NCI-H1417 (cell line): ENCODE results near the gene EEF1A2.
A peak's percentile ranks its signal among the peaks of the same experiment; 100 is the strongest.

Experiments used
- DNase-seq, 3 experiments: peaks; one replicate each; lab custom pipeline; 2025; lab: John Stamatoyannopoulos, UW

Gene EEF1A2

DNA sequence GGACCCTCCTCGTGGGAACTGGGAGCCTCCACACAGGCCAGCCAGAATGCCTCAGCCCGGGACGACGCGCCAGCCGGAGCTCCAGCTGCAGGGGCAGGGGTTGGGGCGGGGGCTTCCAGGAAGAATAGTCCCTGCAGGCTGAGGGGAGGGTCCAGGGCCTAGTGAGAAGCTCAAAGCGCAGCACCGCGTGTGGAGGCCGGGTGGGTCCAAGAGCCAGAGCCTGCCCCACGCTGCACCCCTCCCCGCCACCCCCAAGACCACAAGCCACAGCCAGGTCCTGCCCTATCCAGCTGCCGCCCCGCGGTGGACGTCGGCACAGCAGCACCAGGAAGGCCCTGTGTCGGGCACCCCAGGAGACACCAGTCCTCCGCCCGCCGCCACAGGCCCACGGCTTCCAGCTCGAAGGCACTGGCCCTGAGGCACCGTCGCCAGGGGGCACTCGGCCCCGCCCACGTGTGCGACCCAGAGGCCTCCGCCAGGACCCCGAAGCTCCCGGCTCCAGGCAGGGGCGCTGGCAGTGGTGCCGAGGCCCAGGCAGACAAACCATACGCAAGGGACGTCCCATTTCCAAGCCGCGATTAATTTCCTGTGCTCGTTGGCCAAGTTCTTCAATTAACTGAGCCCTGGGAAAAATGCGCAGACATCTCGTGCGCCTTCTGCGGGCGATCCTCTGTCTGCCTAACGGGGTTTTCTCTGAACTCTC is 45.9 kb downstream of the EEF1A2 start:
- DNase-seq, result peak in 1 of 3 experiments; percentile 11

DNA sequence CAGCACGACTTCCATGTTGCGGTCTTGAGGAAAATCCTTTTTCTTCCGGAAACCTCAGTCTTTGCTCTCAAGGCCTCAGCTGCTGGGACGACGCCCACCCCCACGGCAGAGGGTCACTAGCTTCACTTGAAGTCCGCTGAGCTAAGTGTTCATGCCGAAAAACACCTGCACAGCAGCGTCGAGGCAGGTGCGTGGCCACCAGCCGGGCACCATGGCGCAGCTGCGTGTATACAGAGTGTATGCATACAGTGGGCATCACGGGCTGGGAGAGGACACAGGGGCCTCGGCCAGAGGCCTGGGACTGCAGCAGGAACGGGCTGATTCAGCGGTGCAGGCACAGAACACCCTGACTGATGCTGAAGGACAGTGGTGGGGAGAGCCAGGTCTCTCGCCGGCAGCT is 46.5 kb downstream of the EEF1A2 start:
- DNase-seq, result peak in 2 of 3 experiments; percentile 33 to 46

DNA sequence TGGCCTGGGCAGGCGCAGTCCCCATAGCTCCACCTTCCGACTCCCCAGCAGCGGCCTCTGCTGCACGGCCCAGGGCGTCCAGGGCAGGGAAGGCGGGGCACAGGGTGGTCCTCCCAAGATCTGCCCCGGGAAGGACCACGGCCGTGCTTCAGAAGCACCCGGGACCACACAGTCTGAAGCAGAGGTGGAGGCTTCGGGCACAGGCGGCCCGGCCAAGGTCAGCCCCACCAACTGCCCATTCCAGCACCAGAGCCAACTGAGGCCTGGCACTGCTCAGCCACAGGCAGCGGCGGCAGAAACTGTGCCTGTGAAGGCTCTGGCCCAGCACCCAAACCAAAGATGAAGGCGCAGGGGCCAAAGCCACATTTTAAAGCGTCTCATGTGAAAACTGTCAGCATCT is 47.1 kb downstream of the EEF1A2 start:
- DNase-seq, result no peak

DNA sequence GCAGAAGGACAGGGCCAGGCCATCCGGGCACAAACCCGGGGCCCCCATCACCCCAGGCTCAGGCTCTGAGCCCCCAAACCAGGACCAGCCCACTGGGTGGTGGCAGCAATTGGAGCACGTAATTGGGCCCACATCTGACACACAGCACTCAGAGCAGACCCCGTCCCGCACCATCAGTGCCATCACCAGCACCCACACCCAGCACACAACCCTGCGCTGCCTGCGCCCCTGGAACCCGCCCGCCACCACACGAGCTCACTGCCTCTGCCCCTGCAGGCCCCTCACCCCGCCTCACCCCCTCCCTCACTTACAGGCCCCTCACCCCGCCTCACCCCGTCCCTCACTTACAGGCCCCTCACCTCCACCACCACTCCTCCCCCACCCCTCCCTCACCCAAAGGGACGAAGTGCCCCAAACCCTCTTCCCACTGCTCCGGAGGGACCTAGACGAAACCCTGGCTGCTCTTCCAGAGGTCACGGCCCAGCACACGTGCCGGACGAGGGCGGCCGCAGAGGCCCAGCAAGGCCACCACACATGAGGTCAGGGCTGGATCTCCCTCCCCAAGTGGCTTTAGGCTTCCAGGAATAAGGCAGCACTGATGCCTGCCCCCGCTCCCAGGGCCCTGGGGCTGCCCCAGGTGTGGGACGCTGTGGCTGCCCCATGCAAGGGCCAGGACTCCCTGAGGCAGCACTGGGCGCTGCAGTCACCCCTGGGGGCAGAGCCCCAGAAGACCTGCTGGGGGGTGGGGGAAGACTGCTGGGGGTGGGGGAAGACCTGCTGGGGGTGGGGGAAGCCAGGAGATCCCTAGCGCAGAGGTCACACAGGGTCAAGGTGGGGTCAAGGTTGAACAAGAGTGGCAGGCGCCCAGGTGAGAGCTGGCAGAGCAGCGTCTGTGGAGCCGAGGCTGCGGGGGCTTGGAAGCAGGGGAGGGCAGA is 48.8 kb downstream of the EEF1A2 start:
- no peak for DNase-seq

DNA sequence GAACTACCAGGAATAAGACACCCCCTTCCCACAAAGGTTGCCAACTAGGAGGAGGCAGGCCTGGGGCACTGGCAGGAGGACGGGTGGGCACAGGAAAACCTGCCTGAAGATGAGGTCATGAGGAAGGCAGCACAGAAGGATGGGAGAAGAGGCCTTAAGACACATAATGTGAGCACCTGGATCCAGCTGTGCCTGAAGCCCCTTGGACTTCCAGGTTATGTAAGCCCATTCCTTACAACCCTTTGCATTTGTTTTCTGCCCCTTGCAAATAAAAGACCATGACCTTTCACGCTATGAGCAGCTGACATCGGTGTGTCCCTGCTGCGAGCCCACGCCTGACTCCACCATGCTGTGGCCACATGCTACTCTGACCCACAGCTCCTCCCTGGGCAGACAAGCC is 49.9 kb downstream of the EEF1A2 start:
- DNase-seq, result no peak

DNA sequence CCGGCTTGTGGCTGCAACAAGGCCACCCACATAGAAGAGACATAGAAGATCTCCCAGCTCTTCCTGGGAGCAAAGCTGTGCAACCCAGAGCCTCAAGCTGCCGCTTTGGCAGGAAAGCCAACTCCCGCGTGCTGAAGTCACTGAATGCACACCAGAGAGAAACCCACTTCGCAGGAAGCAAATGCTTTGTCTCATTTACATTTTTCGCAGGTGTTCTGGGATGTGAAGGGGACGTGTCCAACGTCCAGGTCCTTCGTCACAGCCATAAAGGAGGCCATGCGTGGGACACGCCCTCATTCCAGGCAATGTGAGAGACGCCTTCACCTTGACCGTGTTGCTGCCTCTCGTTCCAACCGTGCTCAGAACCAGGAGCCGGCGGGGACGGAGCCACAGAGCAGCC is 50.9 kb downstream of the EEF1A2 start:
- DNase-seq, result peak in 1 of 3 experiments; percentile 19

DNA sequence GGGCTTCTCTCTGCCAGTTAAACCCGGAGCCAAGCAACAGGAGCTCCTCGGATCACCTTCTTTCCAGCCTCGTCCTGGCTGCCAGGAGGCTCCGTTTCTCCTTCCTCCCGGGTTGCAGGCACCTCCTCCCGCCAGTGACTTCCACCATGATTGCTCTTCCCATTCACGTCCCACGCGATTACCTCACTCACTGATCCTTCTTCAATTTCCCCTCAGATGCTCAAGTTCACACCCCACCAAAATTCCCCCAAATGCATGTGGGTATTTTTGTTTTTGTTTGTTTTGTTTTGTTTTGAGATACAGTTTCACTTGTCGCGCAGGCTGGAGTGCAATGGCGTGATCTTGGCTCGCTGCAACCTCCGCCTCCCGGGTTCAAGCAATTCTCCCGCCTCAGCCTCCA is 51.6 kb downstream of the EEF1A2 start:
- DNase-seq, result no peak

DNA sequence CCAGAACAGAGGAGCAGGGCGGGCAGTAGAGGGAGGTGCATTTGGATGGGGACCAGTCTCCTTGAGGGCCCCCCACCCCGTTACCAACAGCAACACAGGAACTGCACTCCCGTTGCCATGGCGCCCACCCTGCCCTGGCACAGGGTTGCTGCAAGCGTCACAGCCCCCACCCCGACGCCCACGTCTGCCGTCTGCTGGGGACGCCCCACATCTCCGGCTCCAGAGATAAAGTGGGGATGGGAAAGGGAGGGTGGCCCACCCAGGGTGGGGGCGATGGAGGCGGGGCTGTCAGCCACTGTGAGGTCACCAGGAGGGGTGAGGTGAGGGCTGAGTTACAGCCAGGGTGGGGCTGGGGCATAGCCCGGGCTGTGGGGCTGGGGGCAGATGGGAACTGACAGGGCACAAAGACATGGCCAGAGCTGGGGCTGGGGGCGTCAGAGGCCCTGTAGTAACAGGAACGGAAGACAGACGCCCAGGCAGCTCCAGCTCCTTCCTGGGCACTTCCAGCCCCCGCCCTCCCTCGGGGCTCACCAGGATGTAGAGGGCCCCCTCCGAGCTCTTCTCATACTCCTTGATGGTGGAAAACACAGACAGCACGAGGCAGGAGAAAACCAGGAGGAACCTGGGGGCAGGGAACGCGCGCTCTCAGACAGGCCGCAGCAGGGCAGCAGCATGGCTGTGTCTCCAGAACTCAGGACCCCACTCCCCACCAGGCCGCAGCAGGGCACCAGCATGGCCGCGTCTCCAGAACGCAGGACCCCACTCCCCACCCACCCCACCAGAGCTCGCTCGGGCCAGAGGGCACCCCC is 52.5 kb downstream of the EEF1A2 start:
- DNase-seq, result peak in 1 of 3 experiments; percentile 62

DNA sequence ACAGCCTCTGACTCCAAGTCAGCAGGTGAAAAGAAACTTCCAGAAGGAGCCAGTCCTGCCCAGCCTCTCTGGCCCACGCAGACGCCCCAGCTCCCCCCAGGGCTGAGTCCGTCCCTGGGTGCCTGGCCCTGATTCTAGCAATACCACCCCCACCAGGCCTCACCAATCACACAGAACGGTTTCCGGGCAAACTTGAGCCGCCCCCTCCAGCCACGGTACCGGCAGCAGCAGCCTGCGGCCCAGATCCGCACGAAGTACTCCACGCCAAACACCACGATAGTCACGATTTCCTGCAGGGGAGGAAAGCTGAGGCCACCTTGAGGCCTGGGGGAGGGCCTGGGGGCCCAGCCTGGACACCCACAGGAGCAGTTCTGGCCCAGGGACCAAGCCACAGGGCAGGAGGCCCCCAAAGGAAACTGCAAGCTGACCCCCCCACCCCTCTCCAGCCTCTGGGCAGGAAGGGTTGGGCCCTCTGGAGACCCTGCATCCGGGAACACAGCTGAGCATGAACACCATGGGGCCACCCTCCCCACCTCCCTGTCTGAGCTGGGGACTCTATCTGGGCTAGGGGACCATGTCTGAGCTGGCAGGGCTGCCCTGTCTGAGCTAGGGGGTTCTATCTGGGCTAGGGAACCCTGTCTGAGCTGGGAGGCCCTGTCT is 53.7 kb downstream of the EEF1A2 start:
- no peak for DNase-seq

DNA sequence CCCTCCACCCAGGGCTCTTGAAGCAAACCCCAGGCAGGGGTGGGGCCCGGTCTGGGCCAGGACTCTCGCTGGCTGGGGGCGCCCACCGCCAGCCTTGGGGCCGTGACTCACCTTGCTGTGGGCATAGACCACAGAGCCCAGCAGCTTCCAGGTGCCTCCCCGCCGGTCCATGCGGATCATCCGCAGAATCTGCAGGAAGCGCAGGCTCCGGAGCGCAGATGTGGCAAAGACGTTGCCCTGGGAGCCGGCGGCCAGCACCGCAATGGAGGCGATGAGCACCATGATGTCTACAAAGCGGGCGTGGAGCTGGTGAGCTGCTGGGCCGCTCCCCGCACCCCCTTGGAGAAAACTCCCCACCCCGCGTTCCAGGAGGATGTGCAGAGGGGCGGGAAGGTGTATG is 54.3 kb downstream of the EEF1A2 start:
- DNase-seq, result no peak

DNA sequence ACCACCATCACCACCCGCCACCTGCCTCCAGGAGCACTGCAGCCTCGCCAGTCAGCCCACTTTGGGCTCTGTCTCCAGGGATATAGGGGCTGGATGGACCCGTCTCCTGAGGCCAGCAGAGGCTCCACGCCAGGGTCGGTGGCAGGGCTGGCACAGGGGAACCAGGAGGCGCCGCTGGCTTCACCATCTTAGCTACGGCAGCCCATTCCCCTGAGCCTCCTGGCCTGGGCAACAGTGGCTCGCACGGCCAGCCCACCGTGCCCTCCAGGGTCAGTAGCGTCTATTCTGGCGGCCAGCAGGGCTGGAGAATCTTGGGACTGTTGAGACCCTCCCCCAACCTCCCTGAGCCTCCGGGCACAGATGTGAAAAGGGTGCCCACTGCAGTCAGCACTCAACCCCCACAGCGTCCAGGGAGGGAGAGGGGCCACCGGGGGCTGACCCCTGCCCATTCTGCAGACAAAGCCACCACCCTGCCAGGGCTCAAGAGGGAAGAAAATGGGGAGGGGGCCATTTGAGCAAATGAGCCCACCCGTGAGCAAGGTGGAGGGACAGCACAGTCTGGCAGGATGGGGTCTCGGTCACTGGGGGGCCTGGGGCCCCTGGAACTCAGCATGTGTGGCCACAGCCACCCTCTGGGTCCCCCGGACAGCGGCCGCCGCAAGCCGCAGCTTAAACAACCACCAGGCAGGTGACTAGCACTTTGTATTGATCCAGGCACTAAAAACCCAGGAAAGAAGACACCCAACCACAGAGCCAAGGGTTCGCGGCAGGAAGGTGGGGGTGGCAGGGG is 55.1 kb downstream of the EEF1A2 start:
- DNase-seq, result no peak

DNA sequence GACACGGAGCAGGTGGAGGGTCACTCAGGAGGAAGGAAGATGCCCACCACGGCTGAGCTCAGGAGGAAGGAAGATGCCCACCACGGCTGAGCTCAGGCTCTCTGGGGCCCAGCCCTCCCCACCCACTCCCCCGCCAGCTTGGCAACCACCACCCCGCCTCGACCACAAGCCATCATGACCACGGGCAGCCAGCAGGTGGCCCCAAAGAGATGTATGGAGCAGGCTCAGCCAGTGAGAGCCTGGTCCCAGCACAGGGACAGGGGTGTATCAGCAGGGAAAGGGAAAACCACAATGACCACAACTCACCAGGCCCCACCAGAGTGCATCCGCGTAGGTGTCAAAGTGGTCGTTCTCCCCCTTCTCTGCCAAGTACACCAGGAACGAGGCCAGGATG is 56.8 kb downstream of the EEF1A2 start:
- peak; percentile 11 to 76 (median 55) for DNase-seq

DNA sequence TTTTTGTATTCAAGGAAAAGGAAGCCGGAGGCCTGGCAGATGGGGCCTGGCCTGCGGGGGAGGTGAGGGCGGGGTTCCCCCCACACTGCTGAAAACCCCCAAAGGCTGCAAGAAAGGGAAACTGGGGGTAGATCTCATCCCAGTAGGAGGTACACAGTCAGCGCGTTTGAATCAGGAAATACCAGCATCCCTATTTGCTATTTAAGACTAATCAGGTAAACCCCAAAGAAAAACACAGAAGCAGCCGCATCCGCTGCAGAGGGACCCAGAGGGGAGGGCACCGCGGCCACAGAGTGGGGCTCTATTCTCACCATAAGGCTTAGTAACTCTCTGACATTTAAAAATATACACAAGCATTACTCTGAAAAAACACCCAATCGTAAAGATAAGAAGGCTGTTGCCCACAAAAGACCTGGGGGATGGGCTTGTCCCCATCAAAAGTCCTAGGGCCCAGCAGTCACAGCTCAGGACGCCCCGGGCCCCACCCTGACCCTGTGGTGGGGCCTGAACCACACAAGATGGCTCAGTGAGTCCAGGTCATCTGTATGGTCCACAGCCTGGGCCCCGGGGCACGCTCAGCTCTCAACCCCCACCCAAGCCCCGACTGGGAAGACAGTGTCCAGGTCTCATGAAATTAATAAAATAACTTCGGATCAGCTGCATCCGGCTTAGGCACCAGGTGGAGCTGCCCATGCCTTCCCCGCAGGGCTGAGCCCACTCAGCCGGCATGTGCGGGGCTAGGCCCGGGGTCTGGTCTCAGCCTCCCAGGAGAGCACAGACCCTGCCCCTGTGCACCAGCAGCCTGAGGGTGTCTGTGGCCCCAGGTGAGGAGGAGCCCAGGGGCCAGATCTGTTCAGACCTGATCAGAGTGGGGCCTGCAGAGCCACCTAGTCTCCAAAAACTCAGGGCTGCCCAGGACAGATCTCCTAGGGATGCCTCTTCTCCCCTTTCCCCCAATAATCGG is 57.5 kb downstream of the EEF1A2 start:
- DNase-seq, result no peak

DNA sequence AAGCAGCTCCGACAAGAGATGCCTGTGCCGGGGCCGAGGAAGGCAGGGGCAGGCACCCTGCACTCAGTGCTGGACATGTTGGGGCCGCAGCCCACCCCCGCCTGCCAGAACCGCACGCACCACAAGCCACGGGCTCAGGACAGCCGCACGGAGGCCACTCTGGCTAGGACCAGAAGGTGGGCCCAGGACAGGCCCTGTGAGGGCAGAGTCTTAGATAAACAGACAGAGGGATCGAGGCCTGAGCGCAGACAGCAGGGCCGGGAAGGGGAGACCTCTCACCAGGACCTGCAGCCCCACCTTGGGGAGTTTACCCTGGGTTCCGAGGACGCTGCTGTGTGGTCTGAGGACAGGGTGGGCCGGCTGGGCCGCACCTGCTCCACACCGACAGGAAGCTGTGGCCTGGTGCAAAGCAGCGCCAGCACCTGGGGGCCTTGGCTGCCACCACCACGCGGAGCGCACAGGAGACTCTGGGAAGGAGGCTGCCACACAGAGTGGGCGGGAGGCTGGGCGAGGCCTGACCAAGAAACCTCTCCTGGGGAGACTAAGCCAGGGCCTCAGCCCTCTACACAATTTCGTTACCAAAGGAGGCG is 58.4 kb downstream of the EEF1A2 start:
- DNase-seq, result peak in 1 of 3 experiments; percentile 21

DNA sequence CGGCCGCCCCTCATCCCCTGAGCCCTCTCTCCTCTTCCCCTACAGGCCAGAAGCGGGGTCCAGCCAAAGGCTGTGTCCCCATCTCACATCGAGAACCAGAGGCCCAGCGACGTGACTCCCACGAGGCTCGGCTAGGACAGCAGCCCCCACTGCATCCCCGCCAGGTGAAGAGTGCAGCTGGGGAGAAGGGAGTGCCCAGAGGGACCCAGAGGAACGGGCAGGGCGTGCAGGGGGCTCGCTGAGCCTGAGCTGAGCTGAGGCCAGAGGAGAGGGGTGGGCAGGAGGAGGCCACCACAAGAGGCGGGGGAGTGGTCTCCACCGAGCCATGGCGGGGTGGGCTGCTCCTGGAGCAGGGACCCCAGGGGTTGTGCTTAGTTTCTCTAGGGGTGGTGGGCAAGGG is 59.0 kb downstream of the EEF1A2 start:
- DNase-seq, result no peak

DNA sequence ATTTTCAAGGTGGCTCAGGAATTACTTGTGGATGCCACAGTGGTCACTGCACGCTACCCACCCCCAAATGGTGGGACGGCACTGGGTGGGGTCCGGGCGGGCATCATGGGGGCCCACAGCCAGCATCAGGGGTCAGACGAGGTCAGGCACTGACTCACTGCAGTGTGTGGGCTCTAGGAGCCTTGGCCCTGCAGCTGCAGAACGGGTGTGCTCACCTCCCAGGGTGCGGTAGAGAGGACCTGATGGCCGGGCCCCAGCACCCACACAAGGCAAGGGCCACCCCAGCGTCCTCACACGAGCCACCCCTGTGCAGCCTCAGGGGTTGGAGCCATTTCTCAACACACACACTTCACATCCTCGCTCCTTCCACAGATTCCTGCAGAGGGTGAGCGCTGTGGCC is 60.8 kb downstream of the EEF1A2 start:
- DNase-seq, result no peak
